NCI-H2107 treated with DMSO at 0.1 percent for 48 hours (cell line): ENCODE results near the gene MEP1B.
"Not testable (repeated sequence)": the region's sequence is repeated elsewhere in the genome, so short reads cannot be mapped to it uniquely, and the experiment has no call there.

Source experiments
- DNase-seq: peaks from one replicate; lab custom pipeline; 2025; ENCODE audit not compliant: unreplicated experiment; lab: John Stamatoyannopoulos, UW

MEP1B gene

DNA sequence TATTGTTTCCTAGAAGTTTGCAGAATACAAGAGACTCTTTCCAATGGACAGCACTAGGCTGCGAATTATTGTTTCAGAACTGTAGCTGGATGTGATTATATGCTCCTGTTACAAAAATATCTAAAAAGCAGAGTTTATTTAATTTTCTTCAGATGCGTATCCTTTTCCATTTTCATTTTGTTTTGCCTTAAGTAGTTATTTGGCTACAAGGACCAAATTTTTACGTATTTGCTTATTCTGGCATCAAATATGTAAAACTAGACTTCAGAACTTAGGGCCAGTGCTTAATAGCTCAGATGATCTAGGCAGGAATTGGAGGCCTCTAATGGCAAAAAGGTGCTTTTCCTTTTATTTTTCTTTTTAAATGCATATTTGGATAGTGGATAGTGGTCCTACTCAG is 18.7 kb downstream of the MEP1B start:
- no peak for DNase-seq

DNA sequence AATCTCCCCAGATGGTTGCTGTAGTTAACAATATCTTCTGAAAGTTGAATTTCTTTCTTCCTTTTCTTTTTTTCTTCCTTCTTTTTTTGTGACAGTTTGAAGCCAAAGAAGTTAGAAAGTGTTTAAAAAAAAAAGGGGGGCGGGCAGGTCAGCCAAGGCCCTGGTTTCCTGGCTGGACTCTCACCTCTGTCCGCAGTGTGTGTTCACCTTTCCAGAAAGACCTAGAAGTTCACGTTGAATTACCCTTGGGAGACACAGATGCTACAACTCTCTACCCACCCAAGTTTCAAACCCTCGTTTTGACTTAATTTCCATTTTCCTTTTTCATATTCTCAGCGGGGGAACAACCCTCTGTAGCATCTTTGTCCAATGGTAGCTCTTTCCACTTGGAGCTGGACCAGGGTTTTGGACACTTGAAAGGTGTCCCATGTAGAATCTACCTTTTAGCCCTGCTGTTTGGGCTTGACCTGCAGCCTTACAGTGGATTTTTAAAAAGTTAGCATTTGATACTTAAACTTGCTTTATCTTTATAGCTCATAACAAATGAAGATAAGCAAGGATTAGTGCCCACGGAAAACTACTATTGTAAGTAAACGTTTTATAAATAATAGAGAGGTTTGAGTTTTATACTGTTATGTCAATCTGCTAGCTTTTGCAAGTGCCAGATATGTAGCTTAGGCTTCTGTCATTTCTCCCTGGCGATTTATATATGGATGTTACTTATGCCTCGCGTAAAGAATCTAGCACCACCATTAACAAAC is 20.0 kb downstream of the MEP1B start:
- no peak for DNase-seq

DNA sequence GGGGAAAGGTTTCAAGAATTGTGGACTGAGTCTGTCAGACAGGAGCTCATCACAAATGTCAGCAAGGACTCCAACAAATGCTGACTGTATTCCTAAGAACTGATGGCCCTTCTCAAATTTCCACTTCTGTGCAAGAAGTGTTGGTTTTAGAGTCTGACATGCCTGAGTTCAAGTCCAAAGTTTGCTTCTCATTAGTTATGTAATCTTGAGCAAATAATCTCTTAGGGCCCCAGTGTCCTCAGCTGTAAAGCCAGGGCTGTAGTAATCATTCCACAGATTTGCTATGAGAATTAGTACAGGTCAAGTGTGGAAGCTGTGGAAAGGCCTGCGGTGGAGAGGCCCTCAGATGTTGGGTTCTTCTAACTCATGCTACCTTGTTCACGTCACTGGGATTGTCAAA is 23.9 kb downstream of the MEP1B start:
- DNase-seq = no peak

DNA sequence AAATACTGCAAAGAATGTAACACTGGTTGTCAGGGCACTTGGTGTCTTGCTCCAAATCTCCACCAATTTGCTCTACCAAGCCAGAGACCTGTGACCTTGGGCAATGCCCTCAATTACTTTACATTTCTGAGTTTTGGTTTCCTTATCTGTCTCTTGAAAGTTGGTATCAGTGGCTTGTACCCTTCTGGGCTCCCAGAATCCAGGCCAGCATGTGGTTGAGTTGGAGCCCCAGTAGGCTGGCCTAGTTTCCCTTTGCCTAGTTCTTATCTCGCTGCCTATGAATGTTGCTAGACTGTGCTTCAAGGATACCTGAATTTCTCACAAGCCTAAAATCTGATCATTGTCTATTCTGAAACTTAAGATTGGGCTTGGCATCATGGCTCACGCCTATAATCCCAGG is 26.6 kb downstream of the MEP1B start:
- DNase-seq = no peak

DNA sequence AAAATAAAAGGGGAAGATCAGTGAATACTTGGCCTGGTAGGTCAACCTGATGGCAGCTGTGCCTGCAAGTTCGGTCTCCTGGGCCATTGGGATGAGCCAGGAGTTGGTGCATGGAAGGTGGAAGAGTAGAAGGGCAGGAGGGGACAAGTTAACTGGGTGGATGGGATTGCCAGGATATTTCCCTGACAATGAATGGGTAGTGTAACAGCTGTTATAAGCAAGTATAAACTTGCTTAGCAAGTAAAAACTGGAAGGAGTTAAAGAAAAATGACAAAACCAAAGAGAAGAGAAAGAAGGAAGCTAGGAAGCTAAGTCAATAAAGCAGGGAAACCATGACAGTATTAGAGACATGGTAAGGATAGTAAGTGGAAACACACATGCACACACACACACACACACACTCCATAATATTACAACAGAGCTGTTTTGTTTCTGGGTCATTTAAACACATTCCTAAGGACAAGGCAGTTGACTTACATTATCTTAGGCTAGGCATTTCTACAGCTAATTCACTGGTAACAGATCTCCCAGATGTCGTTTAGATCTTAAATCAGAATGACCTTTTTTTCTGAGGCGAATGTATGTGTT is 29.7 kb downstream of the MEP1B start:
- no peak for DNase-seq

DNA sequence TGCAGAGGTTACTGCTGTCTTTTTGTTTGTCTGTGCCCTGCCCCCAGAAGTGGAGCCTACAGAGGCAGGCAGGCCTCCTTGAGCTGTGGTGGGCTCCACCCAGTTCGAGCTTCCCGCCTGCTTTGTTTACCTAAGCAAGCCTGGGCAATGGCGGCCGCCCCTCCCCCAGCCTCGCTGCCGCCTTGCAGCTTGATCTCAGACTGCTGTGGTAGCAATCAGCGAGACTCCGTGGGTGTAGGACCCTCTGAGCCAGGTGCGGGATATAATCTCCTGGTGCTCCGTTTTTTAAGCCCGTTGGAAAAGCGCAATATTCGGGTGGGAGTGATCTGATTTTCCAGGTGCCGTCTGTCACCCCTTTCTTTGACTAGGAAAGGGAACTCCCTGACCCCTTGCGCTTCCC is 43.5 kb downstream of the MEP1B start:
- DNase-seq = not testable (repeated sequence)

DNA sequence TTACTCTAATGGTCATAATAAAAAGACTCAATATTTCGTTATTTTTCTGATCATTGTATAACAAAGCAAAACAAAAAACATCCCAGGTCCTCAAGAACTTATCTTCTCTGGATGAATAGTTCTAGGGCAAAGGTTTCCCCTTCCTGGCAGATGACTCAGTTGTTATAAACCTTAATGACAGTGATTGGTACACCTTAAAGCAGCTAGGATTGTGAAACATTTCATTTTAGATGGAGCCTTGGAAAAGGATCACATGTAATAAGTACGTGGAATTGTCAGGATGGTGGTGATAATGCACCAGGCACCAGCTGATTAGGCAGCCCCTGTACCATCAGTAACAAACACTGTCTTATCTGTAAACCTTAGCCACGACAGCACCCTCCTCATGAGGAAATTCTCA is 47.2 kb downstream of the MEP1B start:
- DNase-seq = no peak

DNA sequence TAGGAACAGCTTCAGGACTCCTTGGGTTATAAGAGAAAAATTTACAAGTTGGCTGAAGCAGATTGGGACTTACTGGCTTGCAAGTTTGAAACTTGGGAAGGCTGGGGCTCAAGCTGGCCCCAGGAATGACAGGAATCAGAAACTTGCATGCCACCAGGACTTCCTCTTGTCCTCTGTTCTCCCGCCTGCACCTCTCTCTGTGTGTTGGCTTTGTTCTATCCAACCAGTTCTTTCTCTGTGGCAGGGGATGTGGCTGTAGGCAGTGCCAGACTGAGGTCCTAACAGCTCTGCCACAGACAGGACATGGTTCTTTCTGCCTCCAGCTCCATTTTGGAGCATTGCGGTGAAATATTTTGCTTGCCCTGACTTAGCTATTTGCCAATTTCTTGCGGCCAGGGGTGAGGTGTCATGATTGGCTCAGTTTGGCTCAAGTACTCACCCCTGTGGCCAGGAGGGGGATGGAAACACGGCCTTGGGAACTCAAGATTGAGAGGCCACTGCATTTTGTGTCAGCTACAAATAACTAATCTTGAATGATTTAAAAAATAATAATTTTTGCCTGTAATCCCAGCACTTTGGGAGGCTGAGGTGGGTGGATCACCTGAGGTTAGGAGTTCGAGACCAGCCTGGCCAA is 48.9 kb downstream of the MEP1B start:
- DNase-seq = no peak

DNA sequence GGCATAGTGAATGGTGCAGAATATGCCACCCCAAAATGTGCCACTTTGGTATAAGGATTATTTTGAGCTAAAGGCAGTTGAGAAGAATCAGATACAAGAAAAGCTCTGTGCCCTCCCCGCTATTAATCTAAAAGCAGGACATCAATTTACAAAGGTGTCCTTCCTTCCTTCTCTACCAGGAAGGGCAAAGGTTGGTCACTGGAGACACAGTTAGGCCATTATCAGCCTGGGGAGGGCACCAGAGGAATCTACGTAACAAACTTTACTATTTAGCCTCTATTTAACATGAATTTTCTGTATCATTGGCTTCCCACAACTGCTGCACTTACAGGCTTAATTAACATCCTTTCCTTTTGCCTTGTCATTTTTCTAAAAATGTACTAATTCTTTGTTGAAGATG is 52.6 kb downstream of the MEP1B start:
- DNase-seq = no peak

DNA sequence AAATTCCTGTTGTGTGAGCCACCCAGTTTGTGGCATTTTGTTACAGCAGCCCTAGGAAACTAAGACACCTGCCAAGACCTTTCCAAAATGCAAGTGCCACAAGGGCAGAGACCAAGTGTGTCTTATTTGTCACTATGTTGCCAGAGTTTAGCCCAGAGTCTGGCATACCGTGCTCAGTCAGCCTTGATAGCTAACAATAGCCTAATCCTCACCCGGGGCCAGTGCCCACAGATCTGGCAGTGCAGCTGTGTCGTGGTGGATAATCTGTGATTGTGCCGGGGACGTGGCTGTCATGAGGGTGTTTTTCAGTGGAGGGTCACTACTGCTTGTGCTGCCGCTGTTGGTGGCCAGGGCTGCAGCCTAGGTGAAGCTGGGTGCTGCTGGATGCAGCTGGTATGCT is 53.5 kb downstream of the MEP1B start:
- DNase-seq = no peak

DNA sequence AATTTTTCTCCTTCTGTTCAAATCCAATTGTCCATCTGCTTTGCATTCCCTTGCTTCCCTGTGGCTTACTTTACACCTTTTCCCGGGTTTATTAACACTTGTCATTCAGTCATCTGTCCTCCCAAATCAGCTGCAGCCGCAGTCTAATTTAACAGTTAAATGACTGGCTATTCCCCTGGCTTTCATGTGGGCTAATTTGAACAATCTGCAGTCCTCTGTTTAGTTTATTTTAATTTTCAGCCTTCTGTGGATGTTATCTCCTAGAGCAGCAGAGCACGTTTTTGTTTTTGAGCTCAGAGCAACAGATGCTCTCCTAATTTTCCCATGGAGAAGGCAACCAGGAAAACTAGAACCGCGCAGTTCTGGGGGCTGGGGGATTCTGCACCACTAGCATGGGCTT is 55.0 kb downstream of the MEP1B start:
- no peak for DNase-seq

DNA sequence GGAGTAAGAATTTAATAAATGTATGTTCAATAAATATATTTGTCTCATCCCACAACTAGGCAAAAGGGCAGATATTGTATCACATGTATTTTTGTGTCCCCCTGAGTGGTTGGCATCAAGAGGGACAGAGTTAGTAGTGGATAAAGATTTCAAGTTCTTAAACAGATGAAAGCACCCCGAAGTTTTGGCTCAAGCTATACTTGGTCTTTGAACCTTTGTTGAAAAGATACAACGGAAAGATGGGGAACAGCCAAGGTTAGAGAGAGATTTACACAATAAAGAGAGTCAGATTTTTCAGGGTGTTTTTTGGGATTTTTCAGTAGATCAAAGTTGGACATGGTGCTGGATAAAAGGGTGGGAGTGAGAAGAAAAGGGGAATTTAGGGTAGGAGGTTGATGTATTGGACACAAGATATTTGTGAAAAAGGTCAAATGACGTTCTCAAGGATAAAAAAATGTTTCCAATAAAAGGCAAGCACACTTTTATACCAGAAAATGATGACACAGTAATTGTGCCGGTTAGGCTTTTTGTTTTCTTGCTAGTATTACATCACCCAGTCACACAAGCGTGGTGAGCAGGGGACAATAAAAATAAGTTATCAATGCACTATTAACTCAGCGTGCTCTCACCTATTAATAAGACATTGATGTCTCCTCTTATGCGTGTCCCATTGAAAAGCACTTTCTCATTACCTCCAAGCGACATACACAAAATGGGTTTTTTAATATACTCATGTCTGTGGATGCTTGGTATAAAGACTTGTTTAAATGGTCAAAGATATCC is 59.5 kb downstream of the MEP1B start:
- DNase-seq = no peak

DNA sequence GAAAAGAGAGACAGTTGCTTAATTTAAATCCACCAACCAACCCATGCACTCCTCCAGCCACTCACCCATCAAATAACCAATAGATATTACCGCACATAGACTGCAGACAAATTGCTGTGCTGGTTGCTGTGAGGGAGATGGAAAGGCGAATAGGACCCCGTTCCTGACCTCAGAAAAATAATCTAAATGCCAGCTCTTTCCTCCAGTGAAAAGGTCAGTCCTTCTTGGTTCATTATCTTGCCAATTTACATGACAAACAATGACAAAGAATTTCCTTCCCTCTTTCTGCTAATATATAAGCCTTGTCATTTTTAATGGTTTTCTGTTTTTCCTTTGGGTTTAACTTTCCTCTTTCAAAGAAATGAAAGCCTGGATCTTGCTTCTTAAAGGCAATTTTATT is 61.6 kb downstream of the MEP1B start:
- DNase-seq = no peak

DNA sequence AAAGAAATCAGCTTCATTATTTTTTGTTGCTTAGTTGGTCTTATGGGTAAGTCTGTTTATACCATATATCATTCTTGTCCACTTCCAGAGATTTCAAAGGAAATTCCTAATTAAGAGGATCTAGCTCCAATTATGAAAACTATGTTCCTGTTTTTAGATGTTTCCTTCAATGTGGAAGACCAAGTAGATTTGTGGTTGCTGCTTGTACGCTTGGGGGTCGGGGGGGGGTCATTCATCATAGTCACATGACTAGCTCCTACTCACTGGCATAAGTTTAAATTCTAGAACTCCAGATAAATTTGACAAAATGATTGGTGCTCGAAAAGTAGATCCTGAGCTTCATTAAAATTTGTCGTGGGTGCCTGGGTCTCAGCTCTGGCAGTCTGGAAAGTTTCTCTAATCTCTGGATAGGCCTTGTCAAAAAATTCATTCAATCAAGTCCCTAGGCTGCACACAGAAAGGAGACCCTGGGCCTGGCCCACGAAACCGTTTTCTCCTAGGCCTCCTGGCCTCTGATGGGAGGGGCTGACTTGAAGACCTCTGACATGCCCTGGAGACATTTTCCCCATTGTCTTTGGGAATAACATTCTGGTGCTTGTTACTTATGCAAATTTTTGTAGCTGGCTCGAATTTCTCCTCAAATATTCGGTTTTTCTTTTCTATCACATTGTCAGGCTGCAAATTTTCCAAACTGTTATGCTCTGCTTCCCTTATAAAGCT is 62.5 kb downstream of the MEP1B start:
- DNase-seq = no peak

DNA sequence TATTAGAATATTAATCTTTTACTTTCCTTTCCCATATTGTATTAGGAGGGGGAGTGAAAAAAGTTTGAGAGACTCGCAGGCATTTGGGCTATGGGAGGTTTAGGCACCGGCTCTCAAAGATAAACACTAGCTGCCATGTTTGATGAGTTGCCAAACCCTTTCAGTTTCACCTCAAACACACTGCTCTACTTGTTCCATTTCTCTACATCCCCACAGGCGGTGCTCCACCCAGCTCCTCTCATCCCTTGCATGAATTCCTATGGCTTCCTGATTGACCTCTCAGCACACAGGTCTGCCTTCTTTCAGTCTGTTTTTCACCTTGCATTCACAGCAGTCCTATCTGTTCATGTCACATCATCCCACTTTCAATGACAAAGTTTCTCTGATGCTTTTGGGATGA is 65.7 kb downstream of the MEP1B start:
- no peak for DNase-seq

DNA sequence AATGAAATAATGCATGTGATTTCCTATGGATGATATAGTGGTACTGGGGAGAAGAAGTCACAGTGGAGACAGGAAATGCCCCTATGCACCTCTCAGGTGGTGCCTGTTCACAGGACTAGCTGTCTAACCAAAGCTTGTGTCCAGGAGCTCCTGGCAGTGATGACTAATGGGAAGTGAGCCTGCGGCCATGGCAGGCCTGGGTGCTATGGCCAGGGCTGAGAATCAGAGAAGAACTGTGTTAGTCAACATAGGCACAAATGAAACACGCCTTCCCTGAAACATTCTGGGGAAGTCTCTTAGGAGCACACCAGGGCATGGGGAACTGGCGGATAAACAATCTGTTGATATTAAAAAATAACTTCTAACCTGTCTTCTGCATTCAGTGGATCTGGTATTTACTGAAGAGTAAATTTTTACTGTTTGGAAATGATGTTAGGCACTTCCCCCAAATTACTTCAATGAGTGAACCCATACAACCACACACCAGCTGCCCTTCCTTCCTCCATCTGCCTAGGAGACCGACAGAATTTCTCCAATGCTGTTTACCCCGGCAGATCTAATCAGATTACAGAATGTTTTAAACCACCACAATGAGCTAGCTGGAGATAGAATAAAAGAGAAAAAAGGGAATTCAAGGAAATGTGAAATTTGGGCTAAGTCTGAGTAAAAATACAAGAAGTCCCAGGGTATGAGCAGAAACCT is 67.4 kb downstream of the MEP1B start:
- peak; percentile 1 for DNase-seq

DNA sequence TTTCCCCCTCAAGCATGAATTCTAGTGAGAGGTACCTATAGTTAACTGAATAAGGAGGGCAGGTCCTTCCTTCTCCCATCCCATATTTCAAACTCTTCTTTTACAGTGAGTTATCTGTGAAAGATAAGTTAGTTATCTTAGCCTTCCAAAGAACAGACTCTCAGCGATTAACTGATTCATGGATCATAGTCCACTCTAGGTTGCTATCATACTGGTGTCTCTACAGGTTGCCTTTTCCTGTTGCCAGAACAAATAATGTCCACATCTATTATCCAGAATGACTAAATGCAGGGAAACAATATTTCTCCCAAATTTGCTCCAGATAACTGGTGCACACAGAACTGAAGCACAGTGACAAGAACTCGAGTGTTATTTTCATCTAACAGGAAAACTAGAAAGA is 68.3 kb downstream of the MEP1B start:
- DNase-seq = no peak

DNA sequence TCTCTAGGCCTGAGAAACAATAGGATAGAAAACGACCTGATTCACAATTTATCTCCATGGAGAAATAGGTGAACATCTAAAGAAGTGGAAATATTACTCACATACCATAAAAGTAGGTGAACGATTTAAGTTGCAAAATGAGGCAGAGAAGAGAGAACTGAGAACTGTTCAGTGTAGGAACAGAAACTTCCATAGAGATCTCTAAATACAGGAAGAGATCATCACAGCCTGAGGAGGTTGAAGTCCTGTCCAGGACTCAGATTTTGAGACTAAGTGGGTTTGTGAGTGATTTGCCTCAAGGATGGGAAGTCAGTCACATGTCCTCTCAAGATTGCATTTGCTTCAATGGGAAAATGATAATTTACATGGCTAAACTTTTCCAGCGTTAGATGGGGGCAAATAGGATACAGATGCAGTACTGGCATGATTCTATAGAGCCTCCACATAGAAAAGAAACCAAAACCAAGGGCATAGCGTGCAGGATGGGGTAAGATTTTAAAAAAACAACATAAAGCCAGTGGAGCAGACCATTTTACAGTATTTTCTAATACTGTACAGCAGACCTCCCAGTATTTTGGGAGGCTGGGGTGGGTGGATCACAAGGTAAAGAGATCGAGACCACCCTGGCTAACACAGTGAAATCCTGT is 68.8 kb downstream of the MEP1B start:
- no peak for DNase-seq

DNA sequence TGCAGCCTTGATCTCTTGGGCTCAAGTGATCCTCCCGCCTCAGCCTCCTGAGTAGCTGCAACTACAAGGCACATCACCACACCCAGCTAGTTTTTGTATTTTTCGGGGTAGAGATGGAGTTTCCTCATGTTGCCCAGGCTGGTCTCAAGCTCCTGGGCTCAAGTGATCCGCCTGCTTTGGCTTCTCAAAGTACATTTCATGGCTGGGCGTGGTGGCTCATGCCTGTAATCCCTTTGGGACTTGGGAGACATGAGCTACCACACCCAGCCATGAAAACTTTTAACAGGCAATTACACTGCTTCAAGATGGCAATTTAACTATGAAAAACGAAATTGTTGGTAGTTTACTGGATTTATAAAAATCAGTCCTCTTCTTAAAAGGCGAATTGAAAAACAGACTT is 69.7 kb downstream of the MEP1B start:
- DNase-seq = no peak

DNA sequence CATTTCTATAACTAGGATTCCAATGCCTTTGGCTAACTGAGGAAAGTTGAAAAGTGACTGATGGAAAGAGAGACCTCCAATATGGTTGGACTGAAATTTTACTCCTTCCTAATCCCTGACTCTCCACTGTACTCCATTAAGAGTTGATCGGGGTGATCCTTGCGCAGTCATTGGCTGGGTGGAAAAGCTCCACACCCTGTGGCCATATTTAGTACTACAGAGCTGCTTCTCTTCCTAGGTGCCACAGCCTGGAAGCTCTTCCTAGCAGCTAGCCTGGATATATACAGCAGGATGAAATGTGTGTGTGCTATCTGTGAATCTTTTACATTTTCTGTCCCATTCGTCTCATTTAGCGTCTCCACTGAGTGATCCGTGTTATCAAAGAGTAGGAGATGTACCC is 71.2 kb downstream of the MEP1B start:
- DNase-seq = no peak
